ENCODE data around the gene COG5. TPM values are rescaled to one million over a fixed set of nuclear protein-coding genes. Genes with fewer than 3 reads are reported as not detected.

Gene COG5
- total RNA-seq, 1 donor from 2014 or later, result 55.8 TPM

DNA sequence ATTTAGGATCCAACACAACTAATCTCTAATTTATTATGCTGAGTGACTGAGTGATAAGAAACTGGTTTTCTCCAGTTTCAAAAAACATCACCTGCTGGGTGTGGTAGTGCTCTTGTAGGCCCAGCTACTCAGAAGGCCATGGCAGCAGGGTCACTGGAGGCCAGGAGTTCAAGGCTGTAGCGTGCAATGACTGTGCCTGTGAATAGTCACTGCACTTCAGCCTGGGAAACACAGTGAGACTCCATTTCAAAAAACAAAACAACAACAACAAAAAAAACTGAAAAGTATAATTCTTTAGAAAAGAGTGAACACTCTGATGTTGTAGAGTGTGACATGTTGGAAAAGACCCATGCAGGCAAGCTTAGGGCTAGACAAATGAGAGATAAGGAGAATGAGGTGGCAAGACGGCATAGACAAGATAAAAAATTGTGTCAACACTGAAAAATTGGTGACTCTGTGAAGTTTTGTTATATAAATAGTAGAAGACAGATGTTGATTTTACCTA is 243.9 kb downstream of the COG5 start:
- intact Hi-C loops (cut with DNase I), result no loop called here
- DNase-seq (ENCODE audit: missing footprints) (no peak), ATAC-seq (no peak)

DNA sequence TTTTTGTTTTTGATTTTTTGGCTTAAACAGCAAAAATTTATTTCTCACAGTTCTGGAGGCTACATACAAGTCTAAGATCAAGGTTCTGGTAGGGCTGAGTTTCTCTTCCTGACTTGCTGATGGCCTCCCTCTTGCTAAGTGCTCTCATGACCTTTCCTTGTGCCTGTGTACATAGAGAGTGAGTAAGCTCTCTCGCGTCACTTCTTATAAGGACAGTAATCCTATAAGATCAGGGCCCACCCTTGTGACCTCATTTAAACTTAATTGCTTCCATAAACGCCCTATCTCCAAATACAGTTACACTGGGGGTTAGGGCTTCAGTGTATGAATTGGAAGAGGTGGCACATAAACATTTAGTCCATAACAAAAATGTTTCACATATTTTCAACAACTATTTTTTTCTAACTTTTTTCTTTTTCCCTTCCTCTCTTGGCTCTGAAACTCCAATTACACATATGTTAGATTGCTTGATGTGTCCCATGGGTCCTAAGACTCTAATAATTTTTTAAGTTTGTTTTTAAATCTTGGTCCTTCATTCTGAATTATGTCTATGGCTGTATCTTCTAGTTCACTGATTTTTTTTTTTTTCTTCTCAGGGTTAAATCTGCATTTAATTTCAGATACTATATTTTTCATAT is 245.1 kb downstream of the COG5 start:
- ATAC-seq, result no peak
- intact Hi-C loops (cut with DNase I), result no loop called here
- DNase-seq (ENCODE audit: missing footprints), result no peak

DNA sequence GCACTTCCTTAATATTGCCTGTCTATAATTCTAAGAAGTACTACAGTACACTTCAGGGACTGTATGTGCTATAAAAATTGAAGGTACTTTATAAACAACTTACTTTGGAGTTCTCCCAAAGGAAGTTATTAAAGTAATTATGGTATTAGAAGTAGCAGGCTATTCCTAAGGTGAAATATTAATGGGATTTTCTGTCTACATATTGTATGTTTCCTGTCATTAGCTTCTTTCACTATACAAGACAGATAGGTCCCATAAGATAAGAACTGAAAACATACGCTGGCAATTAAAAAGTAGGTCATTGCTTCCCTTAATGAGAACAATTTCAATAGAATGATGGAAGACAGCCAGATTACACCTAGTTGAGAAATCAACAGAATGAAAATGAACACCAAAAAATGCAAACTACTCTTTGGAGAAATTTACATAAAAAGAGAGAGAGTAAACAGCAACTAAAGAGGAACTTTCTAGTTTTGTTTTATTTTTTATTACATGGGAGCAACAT is 248.0 kb downstream of the COG5 start:
- intact Hi-C loops (cut with DNase I), result no loop called here
- ATAC-seq (no peak), DNase-seq (ENCODE audit: missing footprints) (no peak)

DNA sequence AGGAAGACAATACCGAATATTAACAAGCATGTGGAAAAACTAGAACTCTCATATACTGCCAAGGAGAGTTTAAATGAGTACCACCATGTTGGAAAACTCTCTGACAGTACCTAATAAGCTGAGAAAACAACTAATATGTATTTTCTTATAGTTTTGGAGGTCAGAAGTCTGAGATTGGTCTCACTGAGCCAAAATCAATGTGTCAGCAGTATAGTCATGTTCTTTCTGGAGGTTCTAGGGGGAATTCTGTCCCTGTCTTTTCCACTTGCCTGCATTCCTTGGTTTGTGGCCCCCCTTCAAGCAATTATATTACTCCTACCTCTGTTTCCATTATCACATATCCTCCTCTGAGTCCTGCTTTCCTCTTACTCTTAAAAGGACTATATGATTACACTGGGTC is 250.4 kb downstream of the COG5 start:
- intact Hi-C loops (cut with DNase I), result no loop called here
- no peak for ATAC-seq
- DNase-seq (ENCODE audit: missing footprints), result no peak

DNA sequence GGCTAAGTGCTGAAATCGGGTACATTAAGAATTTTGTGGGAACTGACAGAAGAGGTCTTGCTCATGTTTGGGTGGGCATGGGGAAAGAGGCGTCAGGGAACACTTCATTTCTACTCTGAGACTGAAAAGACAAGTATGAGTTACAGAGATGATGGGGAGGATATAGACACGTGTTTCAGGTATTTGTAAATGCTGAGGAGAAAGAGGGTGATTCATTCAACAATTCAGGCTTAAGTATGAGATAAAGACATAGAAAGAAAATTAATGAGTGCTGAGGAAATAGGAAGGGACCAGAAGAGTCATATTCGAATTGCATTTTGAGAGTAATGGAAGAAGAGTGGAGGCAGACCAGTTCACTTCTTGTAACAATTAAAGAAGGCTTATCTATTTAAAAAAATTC is 251.3 kb downstream of the COG5 start:
- intact Hi-C loops (cut with DNase I), result no loop called here
- ATAC-seq, result no peak
- DNase-seq (ENCODE audit: missing footprints), result no peak

DNA sequence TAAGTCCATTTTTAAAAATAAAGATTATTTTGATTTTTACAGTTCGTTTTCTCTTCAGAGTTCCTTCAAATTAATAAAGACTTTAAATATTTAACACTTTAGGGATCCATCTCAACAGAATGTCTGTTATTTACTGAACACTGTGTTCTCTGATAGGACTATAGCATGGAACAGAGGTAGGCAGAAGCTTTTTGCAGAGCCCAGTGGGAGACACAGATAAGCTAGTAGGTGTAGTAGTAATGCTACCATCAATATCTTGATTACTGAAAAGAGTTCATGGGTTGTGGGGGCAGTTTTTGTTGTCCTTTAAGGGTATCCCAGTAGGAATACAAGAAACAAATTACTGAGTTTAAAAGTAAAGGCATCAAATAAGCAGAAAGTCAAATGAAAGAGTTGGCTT is 254.4 kb downstream of the COG5 start:
- intact Hi-C loops (cut with DNase I), result no loop called here
- ATAC-seq (no peak), DNase-seq (ENCODE audit: missing footprints) (no peak)

DNA sequence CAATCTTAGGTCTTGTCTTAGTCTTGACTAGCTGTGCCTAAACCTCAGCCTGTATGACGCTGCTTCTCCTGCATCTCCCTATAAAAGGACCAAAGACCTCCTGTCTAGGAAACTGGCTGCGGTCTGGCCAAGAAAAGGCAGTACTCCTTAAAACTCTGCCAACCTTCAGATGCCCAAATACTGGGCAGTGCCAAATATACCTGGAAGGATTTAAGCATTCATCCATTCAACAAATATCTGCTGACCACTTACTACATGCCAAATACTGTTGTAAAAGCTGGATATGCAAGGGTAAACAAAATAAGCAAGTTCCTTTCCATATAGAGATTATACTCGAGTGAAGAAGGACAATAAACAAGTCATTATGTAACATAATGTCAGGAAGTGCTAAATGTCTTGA is 259.1 kb downstream of the COG5 start:
- intact Hi-C loops (cut with DNase I), result no loop called here
- DNase-seq (ENCODE audit: missing footprints), result no peak
- ATAC-seq, result no peak

DNA sequence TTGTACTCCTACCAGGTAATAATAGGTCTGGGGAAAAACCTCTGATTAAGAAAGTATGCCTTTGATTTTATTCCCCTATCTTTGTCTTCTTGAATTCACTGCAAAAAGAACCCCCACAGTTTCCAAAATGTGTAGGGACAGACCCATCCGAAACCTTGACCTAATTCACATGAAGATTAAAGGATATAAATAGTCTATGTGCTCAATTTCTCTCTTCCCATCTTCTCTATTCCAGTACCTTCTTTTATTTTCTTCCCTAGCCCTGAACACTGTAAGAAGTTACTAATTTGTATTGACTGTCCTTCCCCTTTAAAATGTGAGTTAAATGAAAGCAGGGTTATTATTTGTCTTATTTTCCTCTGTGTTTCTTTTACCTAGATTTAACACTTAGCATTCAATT is 259.7 kb downstream of the COG5 start:
- ATAC-seq, result no peak
- no peak for DNase-seq (ENCODE audit: missing footprints)
- intact Hi-C loops (cut with DNase I), result no loop called here

DNA sequence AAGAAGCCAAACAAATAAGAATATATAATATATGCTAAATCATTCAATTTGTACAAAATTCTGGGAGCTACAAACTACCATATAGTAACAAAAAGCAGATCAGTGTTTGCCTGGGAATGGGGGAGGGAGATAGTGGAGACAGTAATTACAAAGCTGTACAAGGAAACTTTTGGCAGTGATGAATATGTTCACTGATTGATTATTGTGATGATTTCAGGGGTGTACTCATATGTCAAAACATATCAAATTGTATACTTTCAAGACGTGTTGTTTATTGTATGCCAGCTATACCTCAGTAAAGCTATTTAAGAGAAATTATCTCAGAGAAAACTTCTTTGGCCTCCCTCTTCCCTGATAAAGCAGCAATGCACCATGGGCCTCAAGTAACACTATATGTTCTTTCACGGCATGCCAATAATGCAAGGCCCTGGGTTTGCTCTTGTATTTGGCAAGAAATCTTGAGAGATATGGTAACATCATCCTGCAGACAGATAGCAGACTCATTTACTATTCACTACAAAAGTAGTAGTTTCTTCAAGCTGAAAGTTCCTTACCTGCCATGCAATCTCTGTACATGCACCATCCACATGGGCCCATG is 261.4 kb downstream of the COG5 start:
- no peak for DNase-seq (ENCODE audit: missing footprints)
- intact Hi-C loops (cut with DNase I), result no loop called here
- no peak for ATAC-seq

DNA sequence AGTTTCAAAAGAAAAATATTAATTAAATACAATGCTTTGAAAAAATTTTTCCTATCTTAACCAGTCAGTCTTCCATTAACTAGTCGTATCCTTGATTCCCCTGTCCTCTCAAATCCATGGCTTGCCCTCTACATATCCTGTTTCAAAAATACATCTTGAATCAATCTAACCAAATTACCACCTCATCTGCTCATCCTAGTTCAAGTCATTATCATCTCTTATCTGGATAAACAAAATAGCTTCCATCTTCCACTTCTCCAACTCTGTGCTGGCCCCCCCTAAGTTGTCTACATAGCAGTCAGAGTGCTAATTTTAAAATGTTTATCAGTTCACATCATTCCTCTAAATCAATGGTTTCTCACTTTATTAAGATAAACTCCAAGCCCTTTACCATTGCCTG is 269.5 kb downstream of the COG5 start:
- intact Hi-C loops (cut with DNase I), result no loop called here
- ATAC-seq, result no peak
- no peak for DNase-seq (ENCODE audit: missing footprints)

DNA sequence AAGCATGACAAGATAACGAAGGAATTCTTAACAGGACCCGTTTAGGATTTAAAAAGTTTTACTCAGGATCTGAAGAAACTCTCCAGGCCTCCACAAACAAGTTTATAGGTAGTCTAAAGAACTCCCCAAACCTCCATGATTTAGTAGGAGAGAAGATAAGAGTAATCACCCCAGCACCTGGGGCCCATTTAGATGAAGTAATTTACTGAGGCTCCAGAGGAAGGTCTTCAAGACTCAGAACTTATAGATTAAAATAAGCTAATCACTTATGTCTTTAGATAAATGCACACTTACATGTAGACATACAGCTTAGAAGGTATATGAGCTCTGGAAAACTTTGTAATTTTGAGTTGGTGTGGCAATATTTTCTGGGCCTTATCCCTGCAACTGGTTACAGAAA is 271.1 kb downstream of the COG5 start:
- ATAC-seq (no peak), DNase-seq (ENCODE audit: missing footprints) (no peak)
- intact Hi-C loops (cut with DNase I), result no loop called here

DNA sequence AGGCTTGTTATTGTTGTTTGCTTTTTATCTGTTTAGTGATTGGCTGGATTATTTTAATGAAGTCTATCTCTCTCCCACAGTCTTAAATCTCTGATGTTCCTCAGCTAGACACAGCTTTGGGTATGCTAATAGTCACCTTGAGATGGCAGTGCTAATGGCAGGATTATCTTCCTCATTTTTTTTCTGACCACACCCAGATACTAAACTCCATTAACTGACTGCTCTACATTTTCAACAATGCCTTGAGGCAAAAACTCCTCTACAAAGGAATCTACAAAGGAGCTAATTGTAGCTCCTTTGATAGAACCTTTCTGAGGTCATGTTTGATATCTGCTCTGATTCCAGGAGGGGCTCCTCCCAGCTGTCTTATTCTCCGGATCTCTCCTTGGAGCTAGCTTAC is 272.3 kb downstream of the COG5 start:
- intact Hi-C loops (cut with DNase I), result no loop called here
- DNase-seq (ENCODE audit: missing footprints), result no peak
- no peak for ATAC-seq

DNA sequence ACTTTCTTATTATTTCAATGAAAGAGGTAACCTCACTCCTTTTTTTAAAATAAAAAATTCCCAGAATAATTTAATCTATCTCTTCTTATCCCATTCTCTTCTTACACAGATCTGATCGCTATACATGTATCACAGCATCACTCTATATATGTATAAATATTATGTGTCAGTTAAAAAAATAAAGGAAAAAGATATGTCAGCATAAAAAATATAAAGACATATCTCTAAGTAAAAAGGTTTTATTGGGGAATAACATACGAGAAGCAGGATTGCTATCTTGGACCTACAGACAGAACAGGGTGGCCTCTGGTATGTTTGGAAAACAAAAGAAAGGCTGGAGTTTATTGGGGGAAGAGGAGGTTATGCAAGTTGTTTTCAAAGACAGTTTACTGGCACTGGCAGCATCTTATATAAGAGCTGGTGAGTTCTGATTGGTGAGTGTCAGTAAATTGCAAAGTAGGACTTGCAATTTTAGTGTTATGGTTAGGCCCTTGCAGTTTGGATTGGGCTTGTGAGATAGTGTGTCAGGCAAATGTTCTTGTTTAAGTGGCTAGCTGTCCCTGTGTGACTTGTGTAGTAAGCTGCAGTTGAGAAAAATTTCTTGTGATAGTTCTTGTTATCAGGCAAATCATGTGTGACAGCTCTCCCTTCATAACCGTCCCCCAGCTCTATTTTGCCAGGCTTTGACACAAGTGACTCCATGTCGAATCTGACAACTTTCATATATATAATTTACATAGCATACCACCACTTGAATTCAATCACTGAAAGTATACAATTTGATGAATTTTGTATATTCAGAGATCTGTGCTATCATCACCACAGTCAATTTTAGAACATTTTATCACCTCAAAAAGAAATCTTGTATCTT is 276.7 kb downstream of the COG5 start:
- ATAC-seq (peak; percentile 72), DNase-seq (ENCODE audit: missing footprints) (no peak)
- intact Hi-C loops (cut with DNase I), result loop anchor here (5.0 kb wide), 2 partner anchors 85 to 175 kb away; no protein-coding TSS in a partner anchor

DNA sequence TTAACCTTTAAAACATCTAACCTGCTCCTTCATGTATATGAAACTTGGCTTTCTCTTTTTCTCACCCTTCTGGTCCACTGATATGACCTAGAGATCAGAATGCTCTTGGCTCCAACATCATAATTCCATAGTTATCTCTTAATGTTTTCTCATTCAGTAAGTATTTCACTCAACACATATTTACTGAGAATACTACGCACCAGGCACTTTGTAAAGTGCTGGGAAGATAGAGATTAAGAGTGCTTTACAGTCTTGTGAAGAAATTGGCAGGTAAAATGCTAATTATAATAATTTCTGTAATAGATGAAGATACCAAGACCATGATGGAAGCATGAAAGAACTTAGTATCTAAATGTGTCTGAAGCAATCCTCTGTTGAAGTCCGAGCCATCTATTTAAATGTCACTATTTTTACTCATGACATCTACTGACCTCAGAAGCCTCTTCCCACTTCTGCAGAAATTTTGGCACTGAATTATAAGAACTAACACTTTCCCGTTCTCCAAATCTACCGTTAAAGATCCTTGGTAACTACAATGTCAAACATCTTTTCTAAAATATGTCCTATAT is 278.7 kb downstream of the COG5 start:
- no peak for DNase-seq (ENCODE audit: missing footprints)
- ATAC-seq, result peak; percentile 81
- intact Hi-C loops (cut with DNase I), result loop anchor here (2.0 to 5.0 kb wide), 4 partner anchors 48 to 177 kb away; no protein-coding TSS in a partner anchor

DNA sequence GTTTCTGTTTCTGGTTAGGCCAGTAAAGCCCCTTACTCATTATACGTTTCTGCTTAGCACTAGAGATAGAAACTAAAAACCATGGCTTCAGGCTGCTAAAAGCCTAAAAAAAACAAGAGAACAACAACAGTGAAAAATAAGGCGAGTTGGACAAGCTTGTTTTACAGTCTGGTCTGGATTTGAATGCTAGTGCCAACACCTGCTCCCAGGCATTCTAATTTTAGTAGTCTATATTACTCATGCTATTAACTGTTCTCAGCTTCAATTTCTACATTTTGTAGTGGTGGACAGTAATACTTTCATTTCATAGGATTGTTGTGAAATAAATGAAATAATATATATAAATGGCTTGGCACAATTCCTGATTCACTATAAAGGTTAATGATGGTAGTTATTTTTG is 286.4 kb downstream of the COG5 start:
- intact Hi-C loops (cut with DNase I), result no loop called here
- peak; percentile 62 for ATAC-seq

DNA sequence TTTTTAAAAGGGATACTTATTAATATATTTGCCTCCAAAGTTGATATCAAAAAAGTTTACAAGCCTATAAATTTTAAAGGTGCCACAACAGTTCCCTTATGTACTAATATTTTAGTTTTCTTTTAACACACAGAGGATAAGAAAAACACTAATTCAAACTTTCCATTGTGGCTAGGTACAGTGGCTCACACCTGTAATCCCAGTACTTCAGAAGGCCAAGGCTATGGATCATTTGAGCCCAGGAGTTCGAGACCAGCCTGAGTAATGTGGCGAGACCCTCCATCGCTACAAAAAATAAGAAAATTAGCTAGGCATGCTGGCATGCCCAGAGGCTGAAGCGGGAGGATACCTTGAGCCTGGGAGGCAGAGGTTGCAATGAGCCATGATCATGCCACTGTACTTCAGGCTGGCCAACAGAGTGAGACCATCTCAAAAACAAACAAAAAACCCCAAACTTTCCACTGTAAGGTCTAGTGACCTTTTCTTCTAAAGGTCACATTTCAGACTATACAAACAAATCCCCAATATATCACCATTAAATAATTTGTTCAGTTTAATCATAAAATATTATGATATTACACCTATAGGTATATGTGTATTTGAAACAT is 287.4 kb downstream of the COG5 start:
- no peak for ATAC-seq
- no peak for DNase-seq (ENCODE audit: missing footprints)
- intact Hi-C loops (cut with DNase I), result no loop called here

More for the DNA sequence above, 286.4 kb downstream of the COG5 start:
- no peak for DNase-seq (ENCODE audit: missing footprints)

DNA sequence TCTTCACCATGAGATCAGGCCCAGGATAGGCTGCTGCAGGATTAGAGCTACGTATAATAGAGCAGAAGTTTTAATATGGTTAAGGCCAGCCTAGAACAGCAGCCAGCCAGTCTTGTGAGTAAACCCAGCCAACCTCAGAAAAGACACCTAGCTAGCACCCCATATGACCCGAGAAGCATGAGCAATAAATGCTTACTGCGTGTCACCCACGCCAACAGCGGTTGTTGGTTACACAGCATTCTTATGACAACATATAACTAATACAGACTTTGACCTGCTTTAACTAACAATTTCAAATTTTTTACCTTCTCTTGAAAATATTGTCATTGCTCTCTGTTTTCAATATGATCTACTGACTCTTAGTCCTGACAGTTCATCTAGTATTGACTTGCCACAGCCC is 289.2 kb downstream of the COG5 start:
- DNase-seq (ENCODE audit: missing footprints), result no peak
- intact Hi-C loops (cut with DNase I), result no loop called here
- no peak for ATAC-seq

DNA sequence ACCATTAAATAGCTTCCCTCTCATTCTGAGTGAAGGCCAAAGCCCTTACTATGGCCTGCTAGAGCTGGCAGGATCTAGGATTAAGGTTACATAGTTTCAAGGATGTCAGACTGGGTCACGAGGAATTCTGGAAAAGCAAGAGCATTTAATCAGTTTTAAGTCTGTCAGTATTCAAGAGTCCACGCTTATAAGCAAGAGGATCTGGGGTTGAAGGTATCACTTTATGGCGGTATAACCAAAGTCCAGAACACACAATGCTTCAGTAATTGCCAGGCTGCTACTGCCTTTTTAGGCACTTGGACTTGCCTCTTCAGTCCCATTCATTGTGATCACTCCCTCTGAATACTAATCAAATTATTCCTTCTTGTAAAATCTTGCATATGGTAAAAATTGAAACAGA is 293.9 kb downstream of the COG5 start:
- intact Hi-C loops (cut with DNase I), result no loop called here
- DNase-seq (ENCODE audit: missing footprints), result no peak
- no peak for ATAC-seq

DNA sequence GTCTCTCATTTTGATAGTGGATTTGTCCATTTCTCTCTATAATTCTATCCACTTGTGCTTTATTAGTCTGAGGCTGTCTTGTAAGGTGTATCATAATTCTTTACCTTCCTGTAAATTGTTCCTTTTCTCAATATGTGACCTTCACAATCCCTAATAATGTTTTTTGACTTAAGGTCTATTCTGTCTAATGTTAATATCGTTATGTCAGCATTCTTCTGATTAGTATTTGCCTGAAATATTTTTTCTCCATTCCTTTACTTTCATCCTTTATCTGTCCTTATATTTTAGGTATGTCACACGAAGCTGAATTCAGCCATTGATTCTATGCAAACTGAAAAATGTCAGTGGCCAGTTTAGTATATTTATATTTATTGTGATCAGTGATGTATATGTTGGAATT is 295.1 kb downstream of the COG5 start:
- DNase-seq (ENCODE audit: missing footprints) (no peak), ATAC-seq (no peak)
- intact Hi-C loops (cut with DNase I), result no loop called here
